IMR-90 (cell line): ENCODE measurements around the gene ZNF606. TPM values are rescaled to one million over a fixed set of nuclear protein-coding genes. Genes with fewer than 3 reads are reported as not detected.

Experiments used
- ATAC-seq: fragments of 200-7000 bp; cut with Tn5 transposase; 2 replicates; pipeline ENCODE4 v1.9.1; 2020; ENCODE audit warnings: low read depth, mild to moderate bottlenecking, moderate library complexity
- BruUV-seq: library from RNA; stranded (reverse); fragments of 400-500 nt; replicated peaks from 2 replicates; lab custom pipeline; 2021; lab: Mats Ljungman, UMichigan
- CTCF ChIA-PET: fragments of 300-600 bp; formaldehyde crosslinking; extraction: SDS; loops from one replicate; lab custom pipeline; 2021; ENCODE audit warnings: antibody characterized with exemption; lab: Yijun Ruan, JAX
- POLR2A ChIA-PET: fragments of 300-600 bp; sonication (Branson Sonifier 250); formaldehyde crosslinking; loops from one replicate; lab custom pipeline; 2022; ENCODE audit warnings: antibody characterized with exemption; ENCODE audit not compliant: unreplicated experiment; lab: Charles Lee
- DNase-seq: peaks from one replicate; pipeline ENCODE4 v3.0.0; 2013
- H2AFZ ChIP-seq: replicated peaks from 2 replicates; pipeline ENCODE3; 2013; ENCODE audit warnings: low read length, mild to moderate bottlenecking; ENCODE audit not compliant: poor library complexity
- H2AK5ac ChIP-seq: 2 replicates; pipeline ENCODE4 v1.6.1; 2013; ENCODE audit warnings: low read depth, low read length, inconsistent platforms
- H2AK9ac ChIP-seq: replicated peaks from 2 replicates; pipeline ENCODE3; 2013; ENCODE audit warnings: mild to moderate bottlenecking, low read depth, low read length, moderate library complexity; ENCODE audit not compliant: poor library complexity
- H2BK120ac ChIP-seq: 2 replicates; pipeline ENCODE4 v1.6.1; 2013; ENCODE audit warnings: low read depth, low read length, inconsistent platforms
- H2BK15ac ChIP-seq: 3 replicates; pipeline ENCODE4 v1.6.1; 2013; ENCODE audit warnings: low read depth, low read length, inconsistent platforms
- H2BK20ac ChIP-seq: 2 replicates; pipeline ENCODE4 v1.6.1; 2013; ENCODE audit warnings: low read depth, mild to moderate bottlenecking, inconsistent platforms, low read length, moderate library complexity
- H2BK5ac ChIP-seq: 2 replicates; pipeline ENCODE4 v1.6.1; 2013; ENCODE audit warnings: mild to moderate bottlenecking, low read depth, low read length, inconsistent platforms; ENCODE audit not compliant: poor library complexity, severe bottlenecking
- H3K14ac ChIP-seq: replicated peaks from 2 replicates; pipeline ENCODE4 v1.6.1; 2013; ENCODE audit warnings: low read depth, low read length, inconsistent platforms
- H3K18ac ChIP-seq: 2 replicates; pipeline ENCODE4 v1.6.1; 2013; ENCODE audit warnings: low read depth, low read length, control low read depth
- H3K23ac ChIP-seq: 2 replicates; pipeline ENCODE4 v1.6.1; 2013; ENCODE audit warnings: low read depth, low read length, inconsistent platforms
- H3K27ac ChIP-seq: 2 replicates; pipeline ENCODE4 v1.5.1; 2013; ENCODE audit warnings: mild to moderate bottlenecking, control low read depth, low read length; ENCODE audit not compliant: insufficient read depth
- H3K27me3 ChIP-seq: 2 replicates; pipeline ENCODE4 v1.6.1; 2013; ENCODE audit warnings: low read length; ENCODE audit not compliant: control insufficient read depth, insufficient read depth
- H3K36me3 ChIP-seq: 2 replicates; pipeline ENCODE4 v1.6.1; 2013; ENCODE audit warnings: low read length, mixed read lengths; ENCODE audit not compliant: control insufficient read depth, insufficient read depth
- H3K4ac ChIP-seq: 2 replicates; pipeline ENCODE4 v1.6.1; 2013; ENCODE audit warnings: low read depth, low read length, inconsistent platforms
- H3K4me1 ChIP-seq: 2 replicates; pipeline ENCODE4 v1.6.1; 2013; ENCODE audit warnings: low read length, mixed read lengths; ENCODE audit not compliant: control insufficient read depth, insufficient read depth
- H3K4me2 ChIP-seq: 2 replicates; pipeline ENCODE4 v1.6.1; 2013; ENCODE audit warnings: low read depth, mild to moderate bottlenecking, control low read depth, low read length, moderate library complexity
- H3K4me3 ChIP-seq: 2 replicates; pipeline ENCODE4 v1.5.1; 2013; ENCODE audit warnings: low read depth, mild to moderate bottlenecking, control low read depth, low read length, moderate library complexity; ENCODE audit not compliant: insufficient read depth
- H3K56ac ChIP-seq: 2 replicates; pipeline ENCODE4 v1.6.1; 2013; ENCODE audit warnings: low read length, inconsistent platforms; ENCODE audit not compliant: insufficient read depth; ENCODE audit errors: extremely low read depth
- H3K79me1 ChIP-seq, 2 experiments: 2 replicates each; pipeline ENCODE4 v1.6.1; 2013; ENCODE audit warnings: low read length in 2 of 2, inconsistent platforms in 1 of 2, low read depth in 1 of 2
- H3K9ac ChIP-seq: 2 replicates; pipeline ENCODE4 v1.6.1; 2013; ENCODE audit warnings: low read depth, low read length, control low read depth
- H3K9me1 ChIP-seq: 2 replicates; pipeline ENCODE4 v1.6.1; 2013; ENCODE audit warnings: low read length, inconsistent platforms; ENCODE audit not compliant: insufficient read depth
- H3K9me3 ChIP-seq: 2 replicates; pipeline ENCODE4 v1.6.1; 2013; ENCODE audit warnings: low read length; ENCODE audit not compliant: control insufficient read depth, insufficient read depth
- H4K20me1 ChIP-seq: 2 replicates; pipeline ENCODE4 v1.6.1; 2013; ENCODE audit warnings: low read length, inconsistent platforms; ENCODE audit not compliant: insufficient read depth
- H4K5ac ChIP-seq: 2 replicates; pipeline ENCODE4 v1.6.1; 2013; ENCODE audit warnings: mild to moderate bottlenecking, low read depth, low read length, control low read depth
- H4K8ac ChIP-seq, 2 experiments: 2 replicates each; pipeline ENCODE4 v1.6.1; 2013; ENCODE audit warnings: low read depth in 2 of 2, low read length in 2 of 2, control low read depth in 1 of 2, inconsistent platforms in 1 of 2
- H4K91ac ChIP-seq: 2 replicates; pipeline ENCODE4 v1.6.1; 2013; ENCODE audit warnings: low read depth, low read length, inconsistent platforms; ENCODE audit not compliant: insufficient read depth
- CEBPB ChIP-seq: IDR thresholded peaks from 2 replicates; pipeline ENCODE4 v1.6.1; 2012; ENCODE audit warnings: low read depth, low read length, improper control_type of control experiment
- CHD1 ChIP-seq: IDR thresholded peaks from 2 replicates; pipeline ENCODE4 v1.6.1; 2012; ENCODE audit warnings: low read depth, low read length, improper control_type of control experiment
- MAFK ChIP-seq: IDR thresholded peaks from 2 replicates; pipeline ENCODE4 v1.6.1; 2012; ENCODE audit warnings: low read depth, low read length, improper control_type of control experiment
- MAZ ChIP-seq: IDR thresholded peaks from 2 replicates; pipeline ENCODE4 v1.6.1; 2012; ENCODE audit warnings: low read depth, mild to moderate bottlenecking, low read length, improper control_type of control experiment, moderate library complexity, borderline replicate concordance
- MXI1 ChIP-seq: IDR thresholded peaks from 2 replicates; pipeline ENCODE4 v1.6.1; 2012; ENCODE audit warnings: low read depth, mild to moderate bottlenecking, low read length, moderate library complexity, borderline replicate concordance
- NFE2L2 ChIP-seq: fragments of 150-350 bp; IDR thresholded peaks from 2 replicates; pipeline ENCODE4 v1.6.1; 2016; ENCODE audit warnings: low read depth, mild to moderate bottlenecking, low read length
- POLR2A ChIP-seq: IDR thresholded peaks from 2 replicates; pipeline ENCODE4 v1.6.1; 2012; ENCODE audit warnings: mild to moderate bottlenecking, low read depth, low read length
- RAD21 ChIP-seq: IDR thresholded peaks from 2 replicates; pipeline ENCODE4 v1.6.1; 2012; ENCODE audit warnings: low read length, improper control_type of control experiment
- RCOR1 ChIP-seq: IDR thresholded peaks from 2 replicates; pipeline ENCODE4 v1.6.1; 2012; ENCODE audit warnings: mild to moderate bottlenecking, low read length, improper control_type of control experiment; ENCODE audit not compliant: insufficient replicate concordance
- RFX5 ChIP-seq: IDR thresholded peaks from 2 replicates; pipeline ENCODE4 v1.8.0; 2012; ENCODE audit warnings: low read depth, mild to moderate bottlenecking, low read length, moderate library complexity
- SMC3 ChIP-seq: fragments of 150-350 bp; IDR thresholded peaks from 2 replicates; pipeline ENCODE4 v1.6.1; 2016; ENCODE audit warnings: low read depth, mild to moderate bottlenecking, antibody characterized with exemption, low read length, moderate library complexity
- WGBS, 2 experiments: methylation state at CpG; one replicate each; pipeline versions ENCODE4 v1.1.5 to v1.1.7; 2013; ENCODE audit warnings: missing lambda C conversion rate in 2 of 2; ENCODE audit not compliant: insufficient read length in 1 of 2; ENCODE audit errors: extremely low coverage in 2 of 2; 5-methylcytosine and 5-hydroxymethylcytosine counted together
- dilution Hi-C: fragments of 300-500 bp; cut with HindIII; formaldehyde crosslinking; loops from one replicate; pipeline ENCODE4 v1.14.3; 2018; ENCODE audit warnings: low sequenced_read_pairs; ENCODE audit not compliant: unreplicated experiment
- in situ Hi-C: fragments of 300-500 bp; cut with MboI; formaldehyde crosslinking; loops from 3 replicates; pipeline ENCODE4 v1.14.3; 2019; ENCODE audit warnings: low sequenced_read_pairs, inconsistent platforms, mixed read lengths
- intact Hi-C: fragments of 100-400 bp; cut with micrococcal nuclease; formaldehyde crosslinking; loops from 2 replicates; pipeline ENCODE4 v1.10.0; 2022
- polyA plus RNA-seq, 3 experiments: library from polyadenylated mRNA; depleted of rRNA; stranded (reverse); fragments of >200 nt; gene quantifications; 2 replicates each; pipeline ENCODE4 v1.2.3, GENCODE V29; 2012; ENCODE audit warnings: low replicate concordance in 1 of 3
- total RNA-seq: library from RNA; depleted of rRNA; stranded (reverse); fragments of >200 nt; gene quantifications from 2 replicates; pipeline ENCODE4 v1.2.3, GENCODE V29; 2012
- TF ChIP-seq, protein P1 (sequence below): fragments of 150-350 bp; IDR thresholded peaks from 2 replicates; pipeline ENCODE4 v1.6.1; 2016; ENCODE audit warnings: low read depth, mild to moderate bottlenecking, low read length, moderate library complexity, borderline replicate concordance
- TF ChIP-seq, protein P2 (sequence below): fragments of 150-350 bp; IDR thresholded peaks from 2 replicates; pipeline ENCODE4 v1.6.1; 2017; ENCODE audit warnings: mild to moderate bottlenecking, antibody characterized with exemption, low read length, low read depth
- TF ChIP-seq, protein P3 (sequence below): conservative IDR thresholded peaks from 2 replicates; pipeline ENCODE4 v1.5.1; 2012; ENCODE audit warnings: mild to moderate bottlenecking, low read depth, low read length, improper control_type of control experiment

The ZNF606 gene
- total and polyA plus RNA-seq, 2 of the 4 experiments (the other 2 are of a cell fraction), result 4.3 to 9.0 TPM

DNA sequence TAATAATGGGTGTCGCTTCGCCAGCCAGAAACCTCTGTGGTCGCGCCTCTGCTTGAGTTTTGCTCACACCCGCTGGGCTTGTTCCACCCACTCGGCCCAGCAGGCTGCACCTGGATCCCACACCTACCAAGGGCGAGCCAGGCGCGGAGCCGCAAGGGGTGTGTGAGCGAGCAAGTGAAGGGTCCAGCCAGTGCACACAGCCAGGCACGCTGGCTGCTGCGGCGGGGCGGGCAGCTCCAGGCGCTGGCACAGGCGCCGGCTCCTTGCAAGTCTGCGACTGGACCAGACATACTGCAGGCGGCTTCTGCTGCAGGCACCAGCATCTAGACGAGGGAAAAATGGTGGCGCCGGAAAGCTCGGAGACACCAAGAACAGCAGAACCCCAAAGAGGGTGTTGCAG lies 53.3 kb downstream of the ZNF606 start:
- Histone ChIP-seq H2BK120ac (no peak overlapping the region), H3K27me3 (no peaks in the 10 kb centered on the region), H4K5ac (no peak overlapping the region), H2BK20ac (no peak overlapping the region), H3K18ac (no peak overlapping the region), H2AK5ac (no peak overlapping the region), H3K56ac (no peak overlapping the region), H3K14ac (no peak overlapping the region), H2BK15ac (no peak overlapping the region), H3K4me2 (no peak overlapping the region), H2AK9ac (no peak overlapping the region), H3K79me1 (peaks cover 16 to 17% of the 10 kb centered on the region in 2 experiments), H4K8ac (no peak overlapping the region), H2AFZ (no peak overlapping the region), H3K23ac (no peak overlapping the region), H4K91ac (no peak overlapping the region), H3K4me1 (peaks cover 4% of the 10 kb centered on the region; the same call in 1 of the 2 replicates), H3K9ac (no peak overlapping the region), H3K9me3 (peaks cover 30% of the 10 kb centered on the region), H4K20me1 (no peaks in the 10 kb centered on the region), H3K4me3 (no peak overlapping the region), H3K36me3 (peaks cover under 1% of the 10 kb centered on the region), H2BK5ac (no peak overlapping the region), H3K9me1 (0 out of 2 replicates have a peak, but pooled peaks cover 3% of the 10 kb centered on the region), H3K27ac (no peak overlapping the region), H3K4ac (no peak overlapping the region)
- DNase-seq, result no peak
- POLR2A ChIA-PET, result no interaction called here
- dilution Hi-C loops, result no loop called here
- in situ Hi-C loops, result no loop called here
- no peak for ATAC-seq
- WGBS, 2 experiments, result 93% methylated on average over 10 of the region's 24 CpGs; no CpG with 5 or more reads in 1 of the 2 experiments
- intact Hi-C loops, result no loop called here
- BruUV-seq, result no TSS peak
- no peak for TF ChIP-seq MAZ
- no peak for TF ChIP-seq CEBPB
- TF ChIP-seq MAFK, result no peak
- no peak for TF ChIP-seq MXI1
- no peak for TF ChIP-seq RCOR1
- TF ChIP-seq, protein P1, sequence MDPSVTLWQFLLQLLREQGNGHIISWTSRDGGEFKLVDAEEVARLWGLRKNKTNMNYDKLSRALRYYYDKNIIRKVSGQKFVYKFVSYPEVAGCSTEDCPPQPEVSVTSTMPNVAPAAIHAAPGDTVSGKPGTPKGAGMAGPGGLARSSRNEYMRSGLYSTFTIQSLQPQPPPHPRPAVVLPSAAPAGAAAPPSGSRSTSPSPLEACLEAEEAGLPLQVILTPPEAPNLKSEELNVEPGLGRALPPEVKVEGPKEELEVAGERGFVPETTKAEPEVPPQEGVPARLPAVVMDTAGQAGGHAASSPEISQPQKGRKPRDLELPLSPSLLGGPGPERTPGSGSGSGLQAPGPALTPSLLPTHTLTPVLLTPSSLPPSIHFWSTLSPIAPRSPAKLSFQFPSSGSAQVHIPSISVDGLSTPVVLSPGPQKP, result no peak
- TF ChIP-seq RAD21, result no peak
- no peak for TF ChIP-seq NFE2L2
- TF ChIP-seq, protein P2, sequence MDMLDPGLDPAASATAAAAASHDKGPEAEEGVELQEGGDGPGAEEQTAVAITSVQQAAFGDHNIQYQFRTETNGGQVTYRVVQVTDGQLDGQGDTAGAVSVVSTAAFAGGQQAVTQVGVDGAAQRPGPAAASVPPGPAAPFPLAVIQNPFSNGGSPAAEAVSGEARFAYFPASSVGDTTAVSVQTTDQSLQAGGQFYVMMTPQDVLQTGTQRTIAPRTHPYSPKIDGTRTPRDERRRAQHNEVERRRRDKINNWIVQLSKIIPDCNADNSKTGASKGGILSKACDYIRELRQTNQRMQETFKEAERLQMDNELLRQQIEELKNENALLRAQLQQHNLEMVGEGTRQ, result no peak
- TF ChIP-seq SMC3, result no peak
- no peak for TF ChIP-seq POLR2A
- TF ChIP-seq, protein P3, sequence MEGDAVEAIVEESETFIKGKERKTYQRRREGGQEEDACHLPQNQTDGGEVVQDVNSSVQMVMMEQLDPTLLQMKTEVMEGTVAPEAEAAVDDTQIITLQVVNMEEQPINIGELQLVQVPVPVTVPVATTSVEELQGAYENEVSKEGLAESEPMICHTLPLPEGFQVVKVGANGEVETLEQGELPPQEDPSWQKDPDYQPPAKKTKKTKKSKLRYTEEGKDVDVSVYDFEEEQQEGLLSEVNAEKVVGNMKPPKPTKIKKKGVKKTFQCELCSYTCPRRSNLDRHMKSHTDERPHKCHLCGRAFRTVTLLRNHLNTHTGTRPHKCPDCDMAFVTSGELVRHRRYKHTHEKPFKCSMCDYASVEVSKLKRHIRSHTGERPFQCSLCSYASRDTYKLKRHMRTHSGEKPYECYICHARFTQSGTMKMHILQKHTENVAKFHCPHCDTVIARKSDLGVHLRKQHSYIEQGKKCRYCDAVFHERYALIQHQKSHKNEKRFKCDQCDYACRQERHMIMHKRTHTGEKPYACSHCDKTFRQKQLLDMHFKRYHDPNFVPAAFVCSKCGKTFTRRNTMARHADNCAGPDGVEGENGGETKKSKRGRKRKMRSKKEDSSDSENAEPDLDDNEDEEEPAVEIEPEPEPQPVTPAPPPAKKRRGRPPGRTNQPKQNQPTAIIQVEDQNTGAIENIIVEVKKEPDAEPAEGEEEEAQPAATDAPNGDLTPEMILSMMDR, result no peak
- no peak for TF ChIP-seq RFX5
- TF ChIP-seq CHD1, result no peak
- CTCF ChIA-PET, result no interaction called here
